CD1c-positive myeloid dendritic cell (primary cell): ENCODE results near the gene CGB1.
"Not testable (repeated sequence)": the region's sequence is repeated elsewhere in the genome, so short reads cannot be mapped to it uniquely, and the experiment has no call there.

Experiments used
- DNase-seq: peaks from one replicate; pipeline ENCODE4 v3.0.0-alpha.2; 2016; ENCODE audit errors: extremely low spot score

CGB1 gene

GRCh38 chr19:49058562-49058961, 21.9 kb upstream of the CGB1 start:
- no peak for DNase-seq

GRCh38 chr19:49057636-49058234, 21.0 kb upstream of the CGB1 start, which contains the start of gene CGB7:
Gene CGB7, minus strand, starts transcription at chr19:49057749. Its CDS starts 2,374 bp downstream, at chr19:49055375.
- peak; percentile 46 for DNase-seq

GRCh38 chr19:49056902-49057596, 20.4 kb upstream of the CGB1 start:
- DNase-seq: not testable (repeated sequence)

GRCh38 chr19:49056101-49056901, 19.6 kb upstream of the CGB1 start:
- peak; percentile 52 for DNase-seq

GRCh38 chr19:49050376-49051033, 13.8 kb upstream of the CGB1 start:
- DNase-seq: not testable (repeated sequence)

- DNase-seq: not testable (repeated sequence)
These were observed 13.1 kb upstream of the CGB1 start for GRCh38 chr19:49049834-49050233.

- not testable (repeated sequence) for DNase-seq
These were observed 12.3 kb upstream of the CGB1 start, which contains the start of gene CGB8 for GRCh38 chr19:49049011-49049410. Gene CGB8, minus strand, starts transcription at chr19:49049111. Its CDS starts 372 bp downstream, at chr19:49048739.

GRCh38 chr19:49043548-49043947, 6.9 kb upstream of the CGB1 start, which contains the start of gene CGB5:
Gene CGB5, plus strand, starts transcription at chr19:49043848. Its CDS starts 362 bp downstream, at chr19:49044210.
- not testable (repeated sequence) for DNase-seq

GRCh38 chr19:49042666-49043065, 6.0 kb upstream of the CGB1 start:
- not testable (repeated sequence) for DNase-seq

- no peak for DNase-seq
These were observed 5.5 kb upstream of the CGB1 start for GRCh38 chr19:49042177-49042576.

GRCh38 chr19:49039736-49040135, 3.0 kb upstream of the CGB1 start:
- DNase-seq: not testable (repeated sequence)

- not testable (repeated sequence) for DNase-seq
These were observed 2.0 kb upstream of the CGB1 start for GRCh38 chr19:49038557-49039276.

- DNase-seq: not testable (repeated sequence)
These were observed 1.4 kb upstream of the CGB1 start for GRCh38 chr19:49038111-49038510.

- DNase-seq: peak; percentile 49
These were observed 4.9 kb downstream of the CGB1 start, which contains the start of gene CGB2 for GRCh38 chr19:49031642-49032301. Gene CGB2, plus strand, starts transcription at chr19:49031890. Its CDS starts 206 bp downstream, at chr19:49032096.

- DNase-seq: not testable (repeated sequence)
These were observed 6.4 kb downstream of the CGB1 start for GRCh38 chr19:49030323-49030722.

- DNase-seq: not testable (repeated sequence)
These were observed 6.9 kb downstream of the CGB1 start for GRCh38 chr19:49029749-49030148.

- not testable (repeated sequence) for DNase-seq
These were observed 8.0 kb downstream of the CGB1 start for GRCh38 chr19:49028686-49029085.

- not testable (repeated sequence) for DNase-seq
These were observed 11.1 kb downstream of the CGB1 start for GRCh38 chr19:49025599-49025998.

- DNase-seq: not testable (repeated sequence)
These were observed 11.6 kb downstream of the CGB1 start for GRCh38 chr19:49025088-49025487.

GRCh38 chr19:49024233-49024632, 12.5 kb downstream of the CGB1 start, which contains the start of gene CGB3:
Gene CGB3, minus strand, starts transcription at chr19:49024333. Its CDS starts 362 bp downstream, at chr19:49023971.
- not testable (repeated sequence) for DNase-seq
